Measurements from ENCODE around the gene CFAP47.

DNA sequence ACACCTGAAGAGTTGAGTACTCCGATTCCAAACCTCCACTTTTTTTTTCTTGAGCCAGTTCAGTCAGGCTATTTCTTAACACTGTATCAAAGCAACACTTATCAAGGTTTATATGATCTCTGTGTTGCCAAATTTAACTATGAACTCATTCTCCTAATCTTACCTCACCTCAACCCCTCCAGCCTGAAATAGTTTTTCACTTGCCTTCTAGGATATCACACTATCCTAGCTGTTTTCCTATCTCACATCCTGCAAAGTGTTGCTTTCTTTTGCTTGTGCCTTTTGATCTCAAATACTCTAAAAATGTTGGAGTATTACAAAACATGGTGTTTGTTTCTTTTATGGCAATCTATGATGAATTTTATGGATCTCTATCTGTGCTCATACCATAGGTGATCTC, 415.0 kb downstream of the CFAP47 start:
- TF ChIP-seq POLR2A (IDR thresholded peaks at IDR 0.05) (no peak), POLR2AphosphoS5 (IDR thresholded peaks at IDR 0.05) (no peak)
- TF ChIP-seq, protein P1, sequence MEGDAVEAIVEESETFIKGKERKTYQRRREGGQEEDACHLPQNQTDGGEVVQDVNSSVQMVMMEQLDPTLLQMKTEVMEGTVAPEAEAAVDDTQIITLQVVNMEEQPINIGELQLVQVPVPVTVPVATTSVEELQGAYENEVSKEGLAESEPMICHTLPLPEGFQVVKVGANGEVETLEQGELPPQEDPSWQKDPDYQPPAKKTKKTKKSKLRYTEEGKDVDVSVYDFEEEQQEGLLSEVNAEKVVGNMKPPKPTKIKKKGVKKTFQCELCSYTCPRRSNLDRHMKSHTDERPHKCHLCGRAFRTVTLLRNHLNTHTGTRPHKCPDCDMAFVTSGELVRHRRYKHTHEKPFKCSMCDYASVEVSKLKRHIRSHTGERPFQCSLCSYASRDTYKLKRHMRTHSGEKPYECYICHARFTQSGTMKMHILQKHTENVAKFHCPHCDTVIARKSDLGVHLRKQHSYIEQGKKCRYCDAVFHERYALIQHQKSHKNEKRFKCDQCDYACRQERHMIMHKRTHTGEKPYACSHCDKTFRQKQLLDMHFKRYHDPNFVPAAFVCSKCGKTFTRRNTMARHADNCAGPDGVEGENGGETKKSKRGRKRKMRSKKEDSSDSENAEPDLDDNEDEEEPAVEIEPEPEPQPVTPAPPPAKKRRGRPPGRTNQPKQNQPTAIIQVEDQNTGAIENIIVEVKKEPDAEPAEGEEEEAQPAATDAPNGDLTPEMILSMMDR (IDR thresholded peaks at IDR 0.05) = no peak

All from stomach (tissue), 4 donors.